Smooth muscle cell (in vitro differentiated cells): ENCODE data around the gene LPIN1. TPM values are rescaled to one million over a fixed set of nuclear protein-coding genes. Genes with fewer than 3 reads are reported as not detected.
"Not testable (repeated sequence)": the region's sequence is repeated elsewhere in the genome, so short reads cannot be mapped to it uniquely, and the experiment has no call there.

Experiments used
- DNase-seq: peaks from one replicate; lab custom pipeline; 2025; ENCODE audit not compliant: unreplicated experiment; lab: John Stamatoyannopoulos, UW
- H2AFZ ChIP-seq: fragments of 200-600 bp; sonication (generic); 2 replicates; pipeline ENCODE4 v1.6.0; 2016; ENCODE audit warnings: antibody characterized with exemption, low read depth, mild to moderate bottlenecking
- H3F3A ChIP-seq: fragments of 200-600 bp; sonication (generic); 2 replicates; pipeline ENCODE4 v1.6.0; 2017; ENCODE audit warnings: antibody characterized with exemption, low read depth
- H3K27ac ChIP-seq: fragments of 200-600 bp; sonication (generic); 2 replicates; pipeline ENCODE4 v1.5.1; 2016; ENCODE audit warnings: low read depth, mild to moderate bottlenecking
- H3K27me3 ChIP-seq: fragments of 200-600 bp; sonication (generic); 2 replicates; pipeline ENCODE4 v1.6.1; 2016; ENCODE audit warnings: low read depth, mild to moderate bottlenecking
- H3K36me3 ChIP-seq: fragments of 200-600 bp; sonication (generic); 2 replicates; pipeline ENCODE4 v1.5.1; 2016; ENCODE audit warnings: low read depth
- H3K4me1 ChIP-seq: fragments of 200-600 bp; sonication (generic); 2 replicates; pipeline ENCODE4 v1.5.1; 2016; ENCODE audit warnings: low read depth
- H3K4me2 ChIP-seq: fragments of 200-600 bp; sonication (generic); 2 replicates; pipeline ENCODE4 v1.6.0; 2016; ENCODE audit warnings: mild to moderate bottlenecking
- H3K4me3 ChIP-seq: fragments of 200-600 bp; sonication (generic); 2 replicates; pipeline ENCODE4 v1.5.1; 2016; ENCODE audit warnings: mild to moderate bottlenecking
- H3K79me2 ChIP-seq: fragments of 200-600 bp; sonication (generic); 2 replicates; pipeline ENCODE4 v1.6.0; 2016; ENCODE audit warnings: low read depth, mild to moderate bottlenecking
- H3K9ac ChIP-seq: fragments of 200-600 bp; sonication (generic); 2 replicates; pipeline ENCODE4 v1.6.0; 2016; ENCODE audit warnings: low read depth
- H3K9me3 ChIP-seq: fragments of 200-600 bp; sonication (generic); replicated peaks from 2 replicates; pipeline ENCODE4 v1.5.1; 2016; ENCODE audit warnings: low read depth
- H4K20me1 ChIP-seq: fragments of 200-600 bp; sonication (generic); 2 replicates; pipeline ENCODE4 v1.6.0; 2016; ENCODE audit warnings: low read depth
- WGBS: methylation state at CpG from one replicate; pipeline ENCODE4 v1.1.7; 2016; ENCODE audit warnings: low lambda C conversion rate; 5-methylcytosine and 5-hydroxymethylcytosine counted together
- polyA plus RNA-seq: library from polyadenylated mRNA; unstranded; fragments of >200 nt; fragmentation: Nextera tagmentation; extraction: Ambion mirVana; gene quantifications from 2 replicates; pipeline ENCODE4 v1.2.1, GENCODE V29; 2016
- total RNA-seq: library from RNA; depleted of rRNA; stranded (reverse); fragments of >200 nt; gene quantifications from 2 replicates; pipeline ENCODE4 v1.2.3, GENCODE V29; 2014
- TF ChIP-seq, protein P1 (sequence below): fragments of 200-600 bp; sonication (generic); IDR thresholded peaks from 2 replicates; pipeline ENCODE4 v1.5.1; 2017; ENCODE audit warnings: borderline replicate concordance, mild to moderate bottlenecking, antibody characterized with exemption; ENCODE audit not compliant: insufficient read depth, poor library complexity, severe bottlenecking

Gene LPIN1
- total and polyA plus RNA-seq, 2 experiments from 2014 or later = 13.8 to 17.9 TPM

GRCh38 chr2:11729362-11730212 lies 16.8 kb upstream of the LPIN1 start:
- Histone ChIP-seq H3F3A (no peaks in the 10 kb centered on the region), H2AFZ (no peak overlapping the region), H4K20me1 (no peaks in the 10 kb centered on the region), H3K27ac (no peak overlapping the region), H3K4me1 (no peaks in the 10 kb centered on the region), H3K4me3 (no peak overlapping the region), H3K9me3 (no peaks in the 10 kb centered on the region), H3K4me2 (no peak overlapping the region), H3K79me2 (no peaks in the 10 kb centered on the region), H3K36me3 (no peaks in the 10 kb centered on the region), H3K27me3 (no peaks in the 10 kb centered on the region), H3K9ac (no peak overlapping the region)
- TF ChIP-seq, protein P1, sequence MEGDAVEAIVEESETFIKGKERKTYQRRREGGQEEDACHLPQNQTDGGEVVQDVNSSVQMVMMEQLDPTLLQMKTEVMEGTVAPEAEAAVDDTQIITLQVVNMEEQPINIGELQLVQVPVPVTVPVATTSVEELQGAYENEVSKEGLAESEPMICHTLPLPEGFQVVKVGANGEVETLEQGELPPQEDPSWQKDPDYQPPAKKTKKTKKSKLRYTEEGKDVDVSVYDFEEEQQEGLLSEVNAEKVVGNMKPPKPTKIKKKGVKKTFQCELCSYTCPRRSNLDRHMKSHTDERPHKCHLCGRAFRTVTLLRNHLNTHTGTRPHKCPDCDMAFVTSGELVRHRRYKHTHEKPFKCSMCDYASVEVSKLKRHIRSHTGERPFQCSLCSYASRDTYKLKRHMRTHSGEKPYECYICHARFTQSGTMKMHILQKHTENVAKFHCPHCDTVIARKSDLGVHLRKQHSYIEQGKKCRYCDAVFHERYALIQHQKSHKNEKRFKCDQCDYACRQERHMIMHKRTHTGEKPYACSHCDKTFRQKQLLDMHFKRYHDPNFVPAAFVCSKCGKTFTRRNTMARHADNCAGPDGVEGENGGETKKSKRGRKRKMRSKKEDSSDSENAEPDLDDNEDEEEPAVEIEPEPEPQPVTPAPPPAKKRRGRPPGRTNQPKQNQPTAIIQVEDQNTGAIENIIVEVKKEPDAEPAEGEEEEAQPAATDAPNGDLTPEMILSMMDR = no peak
- no peak for DNase-seq
- WGBS = 100% methylated on average over 2 of the region's 2 CpGs

DNA sequence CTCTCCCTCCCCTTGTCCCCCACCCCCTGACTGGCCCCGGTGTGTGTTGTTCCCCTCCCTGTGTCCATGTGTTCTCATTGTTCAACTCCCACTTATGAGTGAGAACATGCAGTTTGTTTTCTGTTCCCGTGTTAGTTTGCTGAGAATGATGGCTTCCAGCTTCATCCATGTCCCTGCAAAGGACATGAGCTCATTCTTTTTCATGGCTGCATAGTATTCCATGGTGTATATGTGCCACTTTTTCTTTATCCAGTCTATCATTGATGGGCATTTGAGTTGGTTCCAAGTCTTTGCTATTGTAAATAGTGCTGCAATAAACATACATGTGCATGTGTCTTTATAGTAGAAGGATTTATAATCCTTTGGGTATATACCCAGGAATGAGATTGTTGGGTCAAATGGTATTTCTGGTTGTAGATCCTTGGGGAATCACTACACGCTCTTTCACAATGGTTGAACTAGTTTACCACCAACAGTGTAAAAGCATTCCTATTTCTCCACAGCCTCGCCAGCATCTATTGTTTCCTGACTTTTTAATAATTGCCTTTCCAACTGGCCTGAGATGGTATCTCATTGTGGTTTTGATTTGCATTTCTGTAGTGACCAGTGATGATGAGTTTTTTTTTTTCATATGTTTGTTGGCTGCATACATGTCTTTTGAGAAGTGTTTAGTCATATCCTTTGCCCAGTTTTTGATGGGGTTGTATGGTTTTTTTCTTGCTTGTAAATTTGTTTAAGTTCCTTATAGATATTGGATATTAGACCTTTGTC lies 15.0 kb upstream of the LPIN1 start:
- 84% methylated on average over 4 of the region's 4 CpGs for WGBS
- not testable (repeated sequence) for H3K9ac ChIP-seq, H3K4me3 ChIP-seq, DNase-seq, H2AFZ ChIP-seq, H3F3A ChIP-seq, H3K4me2 ChIP-seq, H3K9me3 ChIP-seq, H3K27me3 ChIP-seq, H3K36me3 ChIP-seq, H3K27ac ChIP-seq, H3K4me1 ChIP-seq, H3K79me2 ChIP-seq, H4K20me1 ChIP-seq

DNA sequence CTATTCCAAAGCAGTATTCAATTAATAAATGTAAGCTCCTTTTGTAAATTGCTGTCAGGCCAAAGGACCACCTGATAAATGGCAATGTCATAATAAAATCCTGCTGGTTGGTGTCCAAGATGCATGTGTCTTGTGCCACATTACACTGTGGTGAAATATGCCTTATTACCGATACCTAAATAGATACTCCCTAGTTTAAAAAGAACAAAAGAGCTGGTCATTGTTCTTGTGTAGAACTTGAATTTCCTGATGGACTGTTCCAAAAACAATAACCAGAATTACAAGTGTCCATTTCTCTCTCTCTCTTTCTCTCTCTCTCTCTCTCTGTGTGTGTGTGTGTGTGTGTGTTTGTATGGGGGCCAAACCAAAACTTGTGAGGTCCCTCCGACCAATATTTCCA lies 13.8 kb upstream of the LPIN1 start:
- no peak overlapping the region for H3K4me3 ChIP-seq
- H3K27ac ChIP-seq = no peak overlapping the region
- no peaks in the 10 kb centered on the region for H3K36me3 ChIP-seq
- H3K9ac ChIP-seq = no peak overlapping the region
- no peak for DNase-seq
- H3K4me1 ChIP-seq = no peaks in the 10 kb centered on the region
- TF ChIP-seq, protein P1 = no peak
- H3K27me3 ChIP-seq = no peaks in the 10 kb centered on the region
- H3F3A ChIP-seq = no peaks in the 10 kb centered on the region
- no peaks in the 10 kb centered on the region for H3K9me3 ChIP-seq
- WGBS = 87% methylated on average over 2 of the region's 2 CpGs
- H3K4me2 ChIP-seq = no peak overlapping the region
- H2AFZ ChIP-seq = no peak overlapping the region
- H4K20me1 ChIP-seq = no peaks in the 10 kb centered on the region
- no peaks in the 10 kb centered on the region for H3K79me2 ChIP-seq

DNA sequence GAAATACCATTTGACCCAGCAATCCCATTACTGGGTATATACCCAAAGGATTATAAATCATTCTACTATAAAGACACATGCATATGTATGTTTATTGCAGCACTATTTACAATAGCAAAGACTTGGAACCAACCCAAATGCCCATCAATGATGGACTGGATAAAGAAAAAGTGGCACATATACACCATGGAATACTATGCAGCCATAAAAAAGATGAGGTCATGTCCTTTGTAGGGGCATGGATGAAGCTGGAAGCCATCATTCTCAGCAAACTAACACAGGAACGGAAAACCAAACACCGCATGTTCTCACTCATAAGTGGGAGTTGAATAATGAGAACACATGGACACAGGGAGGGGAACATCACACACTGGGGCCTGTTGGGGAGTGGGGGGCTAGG lies 8.6 kb upstream of the LPIN1 start:
- not testable (repeated sequence) for H3K79me2 ChIP-seq, H3F3A ChIP-seq, H3K9me3 ChIP-seq, H3K4me2 ChIP-seq, DNase-seq, H3K27me3 ChIP-seq, H3K27ac ChIP-seq, H3K4me1 ChIP-seq, H2AFZ ChIP-seq, H3K9ac ChIP-seq, H4K20me1 ChIP-seq, H3K36me3 ChIP-seq, H3K4me3 ChIP-seq
- WGBS = 94% methylated on average over 2 of the region's 2 CpGs
